Measurements from ENCODE around the gene ANKHD1.
A peak's percentile ranks its signal among the peaks of the same experiment; 100 is the strongest.
"Not testable (repeated sequence)": the region's sequence is repeated elsewhere in the genome, so short reads cannot be mapped to it uniquely, and the experiment has no call there.

Gene ANKHD1

DNA sequence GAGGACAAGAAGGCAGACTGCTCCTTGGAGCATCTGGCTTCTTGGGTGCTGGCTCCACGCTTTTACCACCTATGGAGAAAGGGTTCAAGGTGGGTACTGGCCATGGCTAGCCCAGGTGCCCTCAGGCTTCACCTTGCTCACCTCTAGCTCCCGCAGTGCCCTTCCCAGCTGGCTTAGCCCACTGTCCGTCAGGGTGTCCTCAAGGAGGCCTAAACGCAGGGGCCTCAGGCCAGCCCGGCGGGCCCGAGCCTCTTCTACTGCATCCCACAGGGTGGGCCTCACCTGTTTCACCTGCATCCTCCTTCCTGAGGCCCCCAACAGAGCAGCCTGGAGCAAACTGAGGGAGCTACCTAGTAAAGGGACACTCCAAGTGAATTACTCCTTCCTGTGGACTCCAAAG lies 172.1 kb downstream of the ANKHD1 start:
- TF ChIP-seq, protein P1, sequence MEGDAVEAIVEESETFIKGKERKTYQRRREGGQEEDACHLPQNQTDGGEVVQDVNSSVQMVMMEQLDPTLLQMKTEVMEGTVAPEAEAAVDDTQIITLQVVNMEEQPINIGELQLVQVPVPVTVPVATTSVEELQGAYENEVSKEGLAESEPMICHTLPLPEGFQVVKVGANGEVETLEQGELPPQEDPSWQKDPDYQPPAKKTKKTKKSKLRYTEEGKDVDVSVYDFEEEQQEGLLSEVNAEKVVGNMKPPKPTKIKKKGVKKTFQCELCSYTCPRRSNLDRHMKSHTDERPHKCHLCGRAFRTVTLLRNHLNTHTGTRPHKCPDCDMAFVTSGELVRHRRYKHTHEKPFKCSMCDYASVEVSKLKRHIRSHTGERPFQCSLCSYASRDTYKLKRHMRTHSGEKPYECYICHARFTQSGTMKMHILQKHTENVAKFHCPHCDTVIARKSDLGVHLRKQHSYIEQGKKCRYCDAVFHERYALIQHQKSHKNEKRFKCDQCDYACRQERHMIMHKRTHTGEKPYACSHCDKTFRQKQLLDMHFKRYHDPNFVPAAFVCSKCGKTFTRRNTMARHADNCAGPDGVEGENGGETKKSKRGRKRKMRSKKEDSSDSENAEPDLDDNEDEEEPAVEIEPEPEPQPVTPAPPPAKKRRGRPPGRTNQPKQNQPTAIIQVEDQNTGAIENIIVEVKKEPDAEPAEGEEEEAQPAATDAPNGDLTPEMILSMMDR (IDR thresholded peaks at IDR 0.05; ENCODE audit: insufficient read depth, low read length, poor library complexity, severe bottlenecking) = no peak
- no peak for DNase-seq (ENCODE audit: extremely low read depth, insufficient read length)
- H3K36me3 ChIP-seq (ENCODE audit: control insufficient read depth, insufficient read depth, low read length) = no peaks in the 10 kb centered on the region; the same call in 1 of the 2 replicates
- H3K27me3 ChIP-seq (replicated peaks; ENCODE audit: control insufficient read depth, insufficient read depth, low read length) = no peaks in the 10 kb centered on the region
- H3K4me3 ChIP-seq (replicated peaks; ENCODE audit: low read depth, low read length) = no peak overlapping the region

DNA sequence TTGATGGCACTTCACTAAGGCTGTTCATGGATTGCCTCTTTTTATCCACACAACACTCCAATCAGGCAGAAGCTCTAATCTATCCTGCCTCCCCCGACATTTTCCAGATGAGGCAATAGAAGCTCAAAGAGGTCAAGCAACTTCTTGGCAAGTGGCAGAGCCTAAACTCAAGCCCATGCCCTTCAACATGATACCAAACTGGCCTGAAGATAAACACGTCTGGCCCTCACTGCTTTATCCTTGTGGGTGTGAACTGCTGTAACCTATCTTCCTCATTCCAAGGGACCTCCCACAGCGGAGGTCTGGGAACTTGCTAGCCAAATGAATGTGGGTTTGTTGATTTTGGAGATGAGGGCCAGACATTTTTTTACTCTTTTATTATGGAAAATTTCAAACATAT lies 172.5 kb downstream of the ANKHD1 start:
- no peaks in the 10 kb centered on the region for H3K27me3 ChIP-seq (replicated peaks; ENCODE audit: control insufficient read depth, insufficient read depth, low read length)
- TF ChIP-seq, protein P1 (IDR thresholded peaks at IDR 0.05; ENCODE audit: insufficient read depth, low read length, poor library complexity, severe bottlenecking) = no peak
- no peak overlapping the region for H3K4me3 ChIP-seq (replicated peaks; ENCODE audit: low read depth, low read length)
- no peak for DNase-seq (ENCODE audit: extremely low read depth, insufficient read length)
- H3K36me3 ChIP-seq (ENCODE audit: control insufficient read depth, insufficient read depth, low read length) = no peaks in the 10 kb centered on the region; the same call in 1 of the 2 replicates

DNA sequence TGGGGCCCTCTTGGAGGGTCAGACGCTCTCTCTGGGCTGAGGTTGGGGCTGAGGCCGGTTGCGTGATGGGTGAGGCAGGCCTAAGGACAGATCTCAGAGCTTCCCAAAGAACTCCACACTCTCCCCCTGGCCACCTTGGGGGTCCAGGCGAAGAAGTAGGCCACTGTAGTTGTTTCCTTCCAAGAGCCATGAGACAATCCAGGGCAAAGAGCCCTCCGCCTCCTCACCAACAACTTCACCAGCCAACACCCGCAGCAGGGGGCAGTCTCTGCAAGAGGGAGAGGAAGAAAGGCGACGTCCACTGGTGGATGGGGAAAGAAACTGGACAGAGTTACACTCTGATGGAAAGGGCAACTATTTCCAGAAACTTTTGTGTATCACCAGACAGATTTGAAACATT lies 173.7 kb downstream of the ANKHD1 start:
- Histone ChIP-seq H3K4me3 (replicated peaks; ENCODE audit: low read depth, low read length) (no peak overlapping the region), H3K27me3 (replicated peaks; ENCODE audit: control insufficient read depth, insufficient read depth, low read length) (no peaks in the 10 kb centered on the region), H3K36me3 (ENCODE audit: control insufficient read depth, insufficient read depth, low read length) (no peaks in the 10 kb centered on the region; the same call in 1 of the 2 replicates)
- TF ChIP-seq, protein P1 (IDR thresholded peaks at IDR 0.05; ENCODE audit: insufficient read depth, low read length, poor library complexity, severe bottlenecking) = peak; percentile 14
- no peak for DNase-seq (ENCODE audit: extremely low read depth, insufficient read length)

DNA sequence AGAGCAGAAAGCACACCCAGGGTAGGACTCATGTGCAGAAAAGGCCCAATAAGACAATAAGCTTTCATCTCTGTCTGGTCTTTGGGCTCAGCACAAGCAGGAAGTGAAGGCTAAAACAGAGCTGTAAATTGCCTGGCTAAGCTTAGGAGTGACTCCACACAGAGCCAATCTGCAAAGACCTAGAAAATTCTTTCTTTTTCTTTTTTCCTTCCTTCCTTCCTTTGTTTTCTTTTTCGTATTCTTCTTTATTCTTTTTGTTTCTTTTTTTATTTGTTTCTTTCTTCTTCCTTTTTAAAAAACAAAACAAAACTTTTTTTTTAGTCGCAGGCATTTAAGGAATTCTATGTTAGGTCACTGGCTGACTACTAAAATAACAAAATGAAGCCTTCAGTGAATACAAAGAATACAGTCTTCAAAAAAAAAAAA lies 175.2 kb downstream of the ANKHD1 start:
- H3K27me3 ChIP-seq (replicated peaks; ENCODE audit: control insufficient read depth, insufficient read depth, low read length) = no peaks in the 10 kb centered on the region
- H3K4me3 ChIP-seq (replicated peaks; ENCODE audit: low read depth, low read length) = no peak overlapping the region
- TF ChIP-seq, protein P1 (IDR thresholded peaks at IDR 0.05; ENCODE audit: insufficient read depth, low read length, poor library complexity, severe bottlenecking) = no peak
- no peaks in the 10 kb centered on the region; the same call in 1 of the 2 replicates for H3K36me3 ChIP-seq (ENCODE audit: control insufficient read depth, insufficient read depth, low read length)
- no peak for DNase-seq (ENCODE audit: extremely low read depth, insufficient read length)

DNA sequence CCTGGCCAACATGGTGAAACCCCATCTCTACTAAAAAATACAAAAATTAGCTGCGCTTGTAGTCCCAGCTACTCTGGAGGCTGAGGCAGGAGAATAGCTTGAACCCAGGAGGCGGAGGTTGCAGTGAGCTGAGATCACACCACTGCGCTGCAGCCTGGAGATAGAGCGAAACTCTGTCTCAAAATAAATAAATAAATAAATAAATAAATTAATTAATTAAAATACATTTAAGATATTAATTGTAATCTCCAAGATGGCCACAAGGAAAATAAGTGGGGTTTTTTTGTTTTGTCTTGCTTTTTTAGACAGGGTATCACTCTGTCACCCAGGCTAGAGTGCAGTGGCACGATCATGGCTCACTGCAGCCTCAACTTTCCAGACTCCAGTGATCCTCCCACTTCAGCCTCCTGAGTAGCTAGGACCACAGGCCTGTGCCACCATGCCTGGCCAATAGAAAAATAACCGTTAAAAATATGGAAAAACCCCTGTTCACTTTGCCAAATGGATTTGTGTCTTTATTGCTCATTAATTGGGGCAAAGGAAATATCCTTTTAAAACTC lies 177.6 kb downstream of the ANKHD1 start:
- not testable (repeated sequence) for H3K27me3 ChIP-seq (replicated peaks; ENCODE audit: control insufficient read depth, insufficient read depth, low read length); DNase-seq (ENCODE audit: extremely low read depth, insufficient read length); H3K36me3 ChIP-seq (ENCODE audit: control insufficient read depth, insufficient read depth, low read length); H3K4me3 ChIP-seq (replicated peaks; ENCODE audit: low read depth, low read length)

DNA sequence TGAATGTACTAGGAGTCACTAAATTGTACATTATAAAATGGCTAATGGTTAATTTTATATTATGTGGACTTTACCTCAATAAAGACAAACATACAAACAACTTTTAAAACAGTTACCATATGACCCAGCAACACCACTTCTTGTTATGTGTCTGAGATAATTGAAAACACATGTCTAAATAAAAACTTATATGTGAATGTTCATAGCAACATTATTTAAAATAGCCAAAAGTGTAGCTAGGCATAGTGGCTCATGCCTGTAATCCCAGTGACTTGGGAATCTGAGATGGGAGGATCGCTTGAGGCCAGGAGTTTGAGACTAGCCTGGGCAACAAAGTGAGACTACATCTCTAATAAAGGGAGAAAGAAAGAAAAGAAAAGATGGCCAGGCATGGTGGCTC lies 185.9 kb downstream of the ANKHD1 start:
- H3K36me3 ChIP-seq (ENCODE audit: control insufficient read depth, insufficient read depth, low read length) = no peaks in the 10 kb centered on the region
- H3K4me3 ChIP-seq (replicated peaks; ENCODE audit: low read depth, low read length) = no peak overlapping the region
- TF ChIP-seq, protein P1 (IDR thresholded peaks at IDR 0.05; ENCODE audit: insufficient read depth, low read length, poor library complexity, severe bottlenecking) = no peak
- no peak for DNase-seq (ENCODE audit: extremely low read depth, insufficient read length)
- no peaks in the 10 kb centered on the region for H3K27me3 ChIP-seq (replicated peaks; ENCODE audit: control insufficient read depth, insufficient read depth, low read length)

Data from GM06990 (cell line).